Heart left ventricle (tissue), 16 donors: ENCODE measurements around the gene NLRP6. TPM values are rescaled to one million over a fixed set of nuclear protein-coding genes. Genes with fewer than 3 reads are reported as not detected.

Source experiments
- ATAC-seq, 4 donors: fragments of 200-7000 bp; cut with Tn5 transposase; one replicate each; pipeline ENCODE4 v1.9.1; 2020 to 2022; ENCODE audit warnings: moderate library complexity in 4 of 4, mild to moderate bottlenecking in 3 of 4, moderate number of reproducible peaks in 1 of 4
- DNase-seq, 5 donors: peaks; one replicate each; pipeline ENCODE4 v3.0.0-alpha.2; 2020
- H3K27ac ChIP-seq, 12 donors: fragments of 200-600 bp; sonication (generic) in 4 of 12; one replicate each; pipeline versions ENCODE4 v1.5.0 to v1.8.0; 2016 to 2022; ENCODE audit warnings: mild to moderate bottlenecking in 2 of 12
- H3K27me3 ChIP-seq, 9 donors: fragments of 200-600 bp; sonication (generic) in 2 of 9; one replicate each; pipeline versions ENCODE4 v1.5.1 to v1.8.0; 2016 to 2022; ENCODE audit warnings: mild to moderate bottlenecking in 3 of 9
- H3K36me3 ChIP-seq, 9 donors: fragments of 200-600 bp; sonication (generic) in 2 of 9; one replicate each; pipeline versions ENCODE4 v1.5.0 to v1.8.0; 2018 to 2022; ENCODE audit warnings: mild to moderate bottlenecking in 2 of 9
- H3K4me1 ChIP-seq, 12 donors: fragments of 200-600 bp; sonication (generic) in 4 of 12; one replicate each; pipeline versions ENCODE4 v1.5.0 to v1.8.0; 2016 to 2022; ENCODE audit warnings: mild to moderate bottlenecking in 3 of 12
- H3K4me3 ChIP-seq, 12 donors: fragments of 200-600 bp; sonication (generic) in 4 of 12; one replicate each; pipeline versions ENCODE4 v1.5.0 to v1.8.0; 2017 to 2022; ENCODE audit warnings: mild to moderate bottlenecking in 9 of 12, moderate library complexity in 4 of 12
- H3K9me3 ChIP-seq, 12 donors: fragments of 200-600 bp; sonication (generic) in 4 of 12; one replicate each; pipeline versions ENCODE4 v1.5.0 to v1.8.0; 2016 to 2022; ENCODE audit warnings: mild to moderate bottlenecking in 1 of 12
- POLR2A ChIP-seq, 2 donors: fragments of 450-650 bp; IDR thresholded peaks; one replicate each; pipeline ENCODE4 v1.6.1; 2017; ENCODE audit warnings: antibody characterized with exemption in 2 of 2, mild to moderate bottlenecking in 2 of 2, moderate library complexity in 2 of 2
- WGBS, 4 donors: extraction: QIAGEN DNeasy Blood & Tissue Kit in 2 of 4; methylation state at CpG; one replicate each; pipeline versions ENCODE4 v1.1.5 to v1.1.7; 2013 to 2018; 5-methylcytosine and 5-hydroxymethylcytosine counted together
- intact Hi-C, 10 donors: fragments of 100-400 bp; cut with DNase I; formaldehyde crosslinking; loops; one replicate each; pipeline versions ENCODE4 v1.11.1 to v1.14.2; 2022
- polyA plus RNA-seq, 2 donors: library from polyadenylated mRNA; stranded (reverse); fragments of 200-250 nt; gene quantifications; one replicate each; pipeline ENCODE4 v1.2.3, GENCODE V29; 2013
- total RNA-seq, 9 donors: library from RNA; depleted of rRNA in 2 of 9; stranded (reverse); fragments of >200 nt in 2 of 9; fragmentation: NEBNext Ultra II Directional in 3 of 9; extraction: Animal tissue kit (Norgen Biotek cat#: 25700) in 3 of 9; gene quantifications; one replicate each; pipeline versions ENCODE4 v1.1.0 to v1.2.4, GENCODE V29; 2016 to 2023
- TF ChIP-seq, protein P1 (sequence below), 12 donors: fragments of 200-600 bp; sonication (generic) in 4 of 12; IDR thresholded peaks; one replicate each; pipeline versions ENCODE4 v1.5.0 to v1.8.0; 2018 to 2022; ENCODE audit warnings: antibody characterized with exemption in 12 of 12, mild to moderate bottlenecking in 5 of 12
- donor health status: ischemic (EF 13 %, LVEDD 7.1; RV severe dilation, severe dysfunction).
- donor health status: healthy with polysubstance abuse.
- donor health status: DM: no; HTN: yes; CAD: no.
- donor health status: DM: no; HTN: no; CAD: no.
- donor health status: ischemic (EF 25% LVEDD 6.9; RV normal size, moderate dysfunction).
- donor health status: ischemic (EF 25% LVEDD 5.7; RV mildly dilated, moderate dysfunction).
- donor health status: healthy.
- donor health status: DM: yes; HTN: yes; CAD: no.
- donor health status: ischemic (EF 35%, LVEDD 5.7; RV mildly dilated, moderate dysfunction).
- donor health status: nonischemic (EF 11% LVEDD 7.7; RV severe dilation, severe dysfunction).
- donor health status: DM: yes; HTN: yes; CAD: no.
- donor health status: PGD.
- donor health status: ischemic (EF 29% LVEDD 5.4; RV normal size, mild dysfunction).
- donor health status: nonischemic (EF 23%, LVEDD 6.1; RV moderate dilation, normal function).

The NLRP6 gene
- total and polyA plus RNA-seq, 11 donors, result 0.09 to 0.20 (median 0.14) TPM; not detected in 6

DNA sequence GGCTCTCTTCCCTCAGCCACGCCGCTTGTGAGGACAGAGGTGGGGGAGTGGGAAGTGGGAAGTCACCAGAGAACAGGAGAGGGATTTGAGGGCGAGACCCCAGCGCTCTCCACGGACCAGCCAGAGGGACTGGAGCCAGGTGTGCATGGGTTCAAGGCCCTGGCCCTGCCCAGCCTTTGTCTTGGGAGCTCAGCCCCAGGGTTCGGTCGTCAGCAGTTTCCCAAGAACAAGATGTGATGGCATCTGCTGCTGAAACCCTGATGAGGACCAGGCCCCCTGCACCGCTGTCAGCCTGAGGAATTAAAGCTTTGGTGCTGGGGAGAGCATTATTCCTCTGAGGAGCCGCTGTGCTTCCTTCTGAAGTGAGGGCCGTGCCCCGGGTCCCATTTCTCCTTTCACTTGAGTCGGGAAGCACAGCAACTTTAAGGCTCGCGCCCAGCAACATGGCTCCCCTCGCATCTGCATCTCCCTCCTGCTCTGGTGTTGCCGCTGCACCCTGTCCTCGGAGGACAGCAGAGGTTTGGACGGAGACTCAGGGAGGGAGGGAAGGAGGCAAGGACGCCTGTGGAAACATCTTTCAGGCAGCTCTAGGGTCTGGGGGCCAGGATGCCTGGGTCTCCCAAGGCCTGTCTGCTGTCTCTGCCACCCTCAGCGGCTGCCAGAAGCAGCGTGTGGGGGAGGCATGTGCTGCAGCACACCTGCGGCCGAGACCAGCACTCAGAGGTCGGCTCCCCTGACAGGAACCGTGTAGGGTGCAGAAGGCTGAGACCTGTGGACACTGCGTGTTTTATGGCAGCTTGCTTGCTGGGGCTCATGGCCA lies 17.4 kb downstream of the NLRP6 start:
- peaks cover 0 to 18% (median 0%) of the 10 kb centered on the region in 12 donors for H3K4me1 ChIP-seq
- H3K4me3 ChIP-seq, result no peak overlapping the region
- ATAC-seq (no peak), DNase-seq (peak in 2 of 5 donors; percentile 22 to 50)
- TF ChIP-seq, protein P1, sequence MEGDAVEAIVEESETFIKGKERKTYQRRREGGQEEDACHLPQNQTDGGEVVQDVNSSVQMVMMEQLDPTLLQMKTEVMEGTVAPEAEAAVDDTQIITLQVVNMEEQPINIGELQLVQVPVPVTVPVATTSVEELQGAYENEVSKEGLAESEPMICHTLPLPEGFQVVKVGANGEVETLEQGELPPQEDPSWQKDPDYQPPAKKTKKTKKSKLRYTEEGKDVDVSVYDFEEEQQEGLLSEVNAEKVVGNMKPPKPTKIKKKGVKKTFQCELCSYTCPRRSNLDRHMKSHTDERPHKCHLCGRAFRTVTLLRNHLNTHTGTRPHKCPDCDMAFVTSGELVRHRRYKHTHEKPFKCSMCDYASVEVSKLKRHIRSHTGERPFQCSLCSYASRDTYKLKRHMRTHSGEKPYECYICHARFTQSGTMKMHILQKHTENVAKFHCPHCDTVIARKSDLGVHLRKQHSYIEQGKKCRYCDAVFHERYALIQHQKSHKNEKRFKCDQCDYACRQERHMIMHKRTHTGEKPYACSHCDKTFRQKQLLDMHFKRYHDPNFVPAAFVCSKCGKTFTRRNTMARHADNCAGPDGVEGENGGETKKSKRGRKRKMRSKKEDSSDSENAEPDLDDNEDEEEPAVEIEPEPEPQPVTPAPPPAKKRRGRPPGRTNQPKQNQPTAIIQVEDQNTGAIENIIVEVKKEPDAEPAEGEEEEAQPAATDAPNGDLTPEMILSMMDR (IDR thresholded peaks at IDR 0.05), result no peak
- TF ChIP-seq POLR2A (IDR thresholded peaks at IDR 0.05), result no peak
- intact Hi-C loops, result loop anchor here in 1 of 10 donors (10.0 kb wide), 1 partner anchor 91 kb away; the partner anchor contains the start of genes BET1L and RIC8A
- H3K36me3 ChIP-seq, result peaks cover 0 to 9% (median 0%) of the 10 kb centered on the region in 9 donors
- H3K27ac ChIP-seq, result no peak overlapping the region
- peaks cover 4 to 30% (median 16%) of the 10 kb centered on the region in 9 donors for H3K27me3 ChIP-seq
- H3K9me3 ChIP-seq, result no peaks in the 10 kb centered on the region
- WGBS, 4 donors, result 68 to 73% (median 71%) methylated on average over 19 to 26 of the region's 26 CpGs

DNA sequence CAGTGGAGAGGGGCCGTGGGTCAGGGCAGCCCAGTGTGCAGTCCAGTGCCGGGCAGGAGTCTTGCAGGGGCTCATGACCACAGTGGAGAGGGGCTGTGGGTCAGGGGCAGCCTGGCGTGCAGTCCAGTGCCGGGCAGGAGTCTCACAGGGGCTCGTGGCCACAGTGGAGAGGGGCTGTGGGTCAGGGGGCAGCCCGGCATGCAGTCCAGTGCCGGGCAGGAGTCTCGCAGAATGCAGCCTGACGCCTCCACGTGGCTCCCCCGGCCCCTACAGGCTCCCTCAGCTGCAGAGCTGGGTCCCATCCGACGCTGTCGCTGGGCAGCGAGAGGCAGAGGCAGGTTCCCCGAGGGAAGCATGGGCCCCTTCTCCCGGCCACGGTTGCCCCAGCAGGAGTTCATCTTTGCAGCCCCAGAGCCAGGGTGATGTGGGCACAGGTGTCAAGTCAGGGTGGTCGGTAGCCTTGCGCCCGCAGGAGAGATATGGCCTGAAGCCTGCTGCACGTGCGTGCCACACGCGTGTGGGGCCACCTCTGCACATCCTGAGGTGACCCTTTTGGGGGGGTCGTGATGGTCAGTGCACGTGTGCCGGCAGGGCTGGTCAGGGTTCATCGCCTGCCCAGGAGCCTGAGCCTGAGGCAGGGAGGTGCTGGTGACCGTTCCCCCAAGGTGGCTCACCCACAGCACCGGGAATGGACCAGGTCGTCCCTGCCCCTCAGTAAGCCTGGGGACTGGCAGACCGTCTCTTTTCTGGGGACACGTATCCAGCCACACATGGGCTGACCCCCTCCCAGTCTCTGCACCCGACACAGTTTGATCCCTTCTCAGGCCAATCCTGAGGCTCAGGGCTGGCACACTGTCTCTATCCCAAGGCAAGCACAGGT lies 18.2 kb downstream of the NLRP6 start:
- H3K9me3 ChIP-seq, result no peaks in the 10 kb centered on the region
- no peak for TF ChIP-seq POLR2A (IDR thresholded peaks at IDR 0.05)
- TF ChIP-seq, protein P1 (IDR thresholded peaks at IDR 0.05), result no peak
- no peak overlapping the region for H3K4me3 ChIP-seq
- ATAC-seq (no peak), DNase-seq (peak in 3 of 5 donors; percentile 21 to 58 (median 26))
- intact Hi-C loops, result loop anchor here in 1 of 10 donors (10.0 kb wide), 1 partner anchor 92 kb away; the partner anchor contains the start of genes BET1L and RIC8A
- H3K4me1 ChIP-seq, result peaks cover 0 to 18% (median 0%) of the 10 kb centered on the region in 12 donors
- peaks cover 4 to 38% (median 17%) of the 10 kb centered on the region in 9 donors for H3K27me3 ChIP-seq
- 64 to 79% (median 74%) methylated on average over 21 to 35 of the region's 35 CpGs for WGBS, 4 donors
- H3K27ac ChIP-seq, result no peak overlapping the region
- H3K36me3 ChIP-seq, result peaks cover 0 to 9% (median 0%) of the 10 kb centered on the region in 9 donors

DNA sequence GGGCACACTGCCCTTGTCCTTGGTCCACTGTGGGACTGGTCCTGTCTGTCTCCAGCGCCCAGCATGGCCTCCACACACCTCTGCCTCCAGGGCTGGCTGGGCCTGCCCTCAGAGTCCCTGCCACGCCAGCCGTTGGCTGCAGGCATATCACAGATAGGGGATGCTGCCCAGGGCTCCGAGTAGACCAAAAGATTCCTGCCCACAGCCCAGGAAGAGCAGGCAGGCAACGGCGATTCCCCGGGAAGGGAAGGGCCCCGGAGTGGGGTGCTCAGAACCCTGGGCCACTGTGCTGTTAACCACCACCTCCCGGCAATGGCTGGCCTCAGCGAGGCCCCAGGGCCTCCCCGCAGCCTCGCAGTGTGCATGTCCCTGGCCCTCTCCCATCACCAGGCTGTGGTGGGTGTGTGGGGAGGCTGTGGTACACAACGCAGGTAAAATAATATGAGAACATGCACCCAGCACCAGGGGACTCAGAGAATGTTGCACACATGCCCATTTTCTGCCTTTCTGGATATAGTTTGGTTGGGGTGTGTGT lies 18.9 kb downstream of the NLRP6 start:
- 63 to 75% (median 71%) methylated on average over 9 to 13 of the region's 13 CpGs for WGBS, 4 donors
- Histone ChIP-seq H3K4me1 (peaks cover 0 to 18% (median 0%) of the 10 kb centered on the region in 12 donors), H3K36me3 (peaks cover 0 to 9% (median 0%) of the 10 kb centered on the region in 9 donors), H3K27me3 (peaks cover 4 to 42% (median 17%) of the 10 kb centered on the region in 9 donors), H3K4me3 (no peak overlapping the region), H3K27ac (no peak overlapping the region), H3K9me3 (no peaks in the 10 kb centered on the region)
- DNase-seq (peak in 3 of 5 donors; percentile 21 to 51 (median 23)), ATAC-seq (peak in 1 of 4 donors; percentile 18)
- intact Hi-C loops, result loop anchor here in 1 of 10 donors (10.0 kb wide), 1 partner anchor 92 kb away; the partner anchor contains the start of genes BET1L and RIC8A
- no peak for TF ChIP-seq POLR2A (IDR thresholded peaks at IDR 0.05)
- TF ChIP-seq, protein P1 (IDR thresholded peaks at IDR 0.05), result no peak
